Measurements from ENCODE around the gene ACP5. TPM values are rescaled to one million over a fixed set of nuclear protein-coding genes. Genes with fewer than 3 reads are reported as not detected.

Gene ACP5
- total RNA-seq, 1 donor from 2014 or later = not detected

DNA sequence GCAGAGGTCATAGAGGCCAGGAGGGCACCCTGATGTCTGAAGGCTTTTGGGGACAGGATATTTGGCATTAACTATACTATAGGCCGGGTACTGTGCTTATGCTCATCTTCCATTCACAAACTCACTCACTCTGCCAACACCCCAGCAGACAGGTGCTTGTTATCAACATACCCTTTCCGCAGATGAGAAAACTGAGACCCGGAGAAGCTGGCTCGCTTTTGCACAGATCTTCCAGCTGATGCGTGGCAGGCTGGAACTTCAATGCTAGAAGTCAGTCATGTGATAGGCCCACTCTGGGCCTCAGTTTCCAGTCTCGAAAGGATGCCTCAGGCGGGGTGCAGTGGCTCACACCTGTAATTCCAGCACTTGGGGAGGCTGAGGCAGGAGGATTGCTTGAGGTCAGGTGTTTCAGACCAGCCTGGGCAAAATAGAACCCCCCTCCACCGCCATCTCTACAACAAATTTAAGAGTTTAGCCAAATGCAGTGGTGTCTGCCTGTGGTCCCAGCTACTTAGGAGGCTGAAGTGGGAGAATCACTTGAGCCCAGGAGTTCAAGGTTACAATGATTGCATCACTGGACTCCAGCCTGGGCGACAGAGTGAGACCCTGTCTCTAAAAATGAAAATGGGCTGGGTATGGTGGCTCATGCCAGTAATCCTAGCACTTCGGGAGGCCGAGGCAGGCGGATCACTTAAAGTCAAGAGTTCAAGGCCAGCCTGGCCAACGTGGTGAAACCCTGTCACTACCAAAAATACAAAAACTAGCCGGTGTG lies 29.3 kb downstream of the ACP5 start:
- H3K27me3 Mint-ChIP-seq (ENCODE audit: unreplicated experiment) = peaks cover 2% of the 10 kb centered on the region
- no peaks in the 10 kb centered on the region for H3K9me3 Mint-ChIP-seq (ENCODE audit: unreplicated experiment)
- no peaks in the 10 kb centered on the region for H3K4me1 Mint-ChIP-seq (ENCODE audit: low read depth, unreplicated experiment)
- TF ChIP-seq, protein P1, sequence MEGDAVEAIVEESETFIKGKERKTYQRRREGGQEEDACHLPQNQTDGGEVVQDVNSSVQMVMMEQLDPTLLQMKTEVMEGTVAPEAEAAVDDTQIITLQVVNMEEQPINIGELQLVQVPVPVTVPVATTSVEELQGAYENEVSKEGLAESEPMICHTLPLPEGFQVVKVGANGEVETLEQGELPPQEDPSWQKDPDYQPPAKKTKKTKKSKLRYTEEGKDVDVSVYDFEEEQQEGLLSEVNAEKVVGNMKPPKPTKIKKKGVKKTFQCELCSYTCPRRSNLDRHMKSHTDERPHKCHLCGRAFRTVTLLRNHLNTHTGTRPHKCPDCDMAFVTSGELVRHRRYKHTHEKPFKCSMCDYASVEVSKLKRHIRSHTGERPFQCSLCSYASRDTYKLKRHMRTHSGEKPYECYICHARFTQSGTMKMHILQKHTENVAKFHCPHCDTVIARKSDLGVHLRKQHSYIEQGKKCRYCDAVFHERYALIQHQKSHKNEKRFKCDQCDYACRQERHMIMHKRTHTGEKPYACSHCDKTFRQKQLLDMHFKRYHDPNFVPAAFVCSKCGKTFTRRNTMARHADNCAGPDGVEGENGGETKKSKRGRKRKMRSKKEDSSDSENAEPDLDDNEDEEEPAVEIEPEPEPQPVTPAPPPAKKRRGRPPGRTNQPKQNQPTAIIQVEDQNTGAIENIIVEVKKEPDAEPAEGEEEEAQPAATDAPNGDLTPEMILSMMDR (IDR thresholded peaks at IDR 0.05; ENCODE audit: partially characterized antibody, unreplicated experiment) = no peak
- no peak for DNase-seq
- H3K27ac Mint-ChIP-seq (ENCODE audit: unreplicated experiment) = no peak overlapping the region
- no peak overlapping the region for H3K4me3 Mint-ChIP-seq (ENCODE audit: unreplicated experiment)
- H3K36me3 Mint-ChIP-seq (ENCODE audit: unreplicated experiment) = no peaks in the 10 kb centered on the region

- H3K4me1 Mint-ChIP-seq (ENCODE audit: low read depth, unreplicated experiment) = no peaks in the 10 kb centered on the region
These were observed 36.2 kb downstream of the ACP5 start for GRCh38 chr19:11541238-11541637.

GRCh38 chr19:11540645-11541044 lies 36.8 kb downstream of the ACP5 start:
- Mint-ChIP-seq H3K36me3 (ENCODE audit: unreplicated experiment) (no peaks in the 10 kb centered on the region), H3K9me3 (ENCODE audit: unreplicated experiment) (peaks cover 3% of the 10 kb centered on the region), H3K27me3 (ENCODE audit: unreplicated experiment) (peaks cover 2% of the 10 kb centered on the region), H3K27ac (ENCODE audit: unreplicated experiment) (no peak overlapping the region), H3K4me3 (ENCODE audit: unreplicated experiment) (no peak overlapping the region), H3K4me1 (ENCODE audit: low read depth, unreplicated experiment) (no peaks in the 10 kb centered on the region)
- no peak for DNase-seq
- TF ChIP-seq, protein P1 (IDR thresholded peaks at IDR 0.05; ENCODE audit: partially characterized antibody, unreplicated experiment) = no peak

More at GRCh38 chr19:11541238-11541637, 36.2 kb downstream of the ACP5 start:
- TF ChIP-seq, protein P1 (IDR thresholded peaks at IDR 0.05; ENCODE audit: partially characterized antibody, unreplicated experiment) = no peak
- peaks cover 3% of the 10 kb centered on the region for H3K9me3 Mint-ChIP-seq (ENCODE audit: unreplicated experiment)
- no peak for DNase-seq
- H3K27me3 Mint-ChIP-seq (ENCODE audit: unreplicated experiment) = peaks cover 2% of the 10 kb centered on the region
- no peak overlapping the region for H3K4me3 Mint-ChIP-seq (ENCODE audit: unreplicated experiment)
- H3K27ac Mint-ChIP-seq (ENCODE audit: unreplicated experiment) = no peak overlapping the region
- H3K36me3 Mint-ChIP-seq (ENCODE audit: unreplicated experiment) = no peaks in the 10 kb centered on the region

DNA sequence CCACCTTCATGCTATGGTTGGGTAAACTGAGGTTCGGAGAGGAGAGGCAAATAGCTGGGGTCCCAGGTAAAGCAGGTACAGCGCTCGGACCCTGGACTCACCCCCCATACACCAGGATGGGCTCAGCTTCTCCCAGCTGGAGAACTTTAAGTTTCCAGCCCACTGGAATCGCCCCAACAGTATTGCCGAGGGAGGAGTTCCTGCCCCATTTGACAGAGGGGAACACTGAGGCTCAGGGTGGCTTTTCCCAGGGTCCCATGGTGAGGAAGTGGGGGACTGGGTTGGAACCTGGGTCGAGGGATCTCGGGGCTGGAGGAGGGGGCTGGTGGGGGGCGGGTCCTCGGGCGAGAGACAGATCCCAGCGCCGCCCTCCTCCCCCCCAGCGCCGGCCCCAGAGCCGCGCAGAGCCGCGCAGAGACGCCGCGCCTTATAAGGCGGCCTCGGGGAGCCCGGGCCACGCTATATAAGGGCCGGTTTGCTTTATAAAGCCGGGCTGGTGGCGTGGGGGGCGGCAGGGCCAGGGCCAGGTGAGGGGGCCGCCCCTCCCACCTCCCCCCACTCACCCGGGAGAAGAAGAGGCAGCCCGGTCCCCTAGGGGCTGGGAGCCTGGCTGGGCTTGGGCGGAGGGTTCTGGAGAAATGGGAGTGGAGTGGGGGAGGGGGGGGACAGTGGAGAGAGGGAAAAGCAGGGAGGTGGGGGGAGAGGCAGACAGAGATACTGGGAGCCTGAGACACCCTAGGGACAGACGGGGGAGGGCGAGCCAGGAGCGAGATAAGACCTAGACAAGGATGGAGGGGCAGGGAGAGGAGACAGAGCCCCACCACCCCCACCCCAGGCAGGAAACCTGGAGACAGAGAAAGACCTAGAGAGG lies 37.7 kb downstream of the ACP5 start:
- peak; percentile 40 for DNase-seq
- H3K36me3 Mint-ChIP-seq (ENCODE audit: unreplicated experiment) = no peaks in the 10 kb centered on the region

More for the DNA sequence above, 37.7 kb downstream of the ACP5 start:
- no peak overlapping the region for H3K27ac Mint-ChIP-seq (ENCODE audit: unreplicated experiment)
- peaks cover 5% of the 10 kb centered on the region for H3K27me3 Mint-ChIP-seq (ENCODE audit: unreplicated experiment)
- H3K4me1 Mint-ChIP-seq (ENCODE audit: low read depth, unreplicated experiment) = peaks cover 2% of the 10 kb centered on the region
- TF ChIP-seq, protein P1 (IDR thresholded peaks at IDR 0.05; ENCODE audit: partially characterized antibody, unreplicated experiment) = no peak
- peaks cover 5% of the 10 kb centered on the region for H3K9me3 Mint-ChIP-seq (ENCODE audit: unreplicated experiment)
- peak overlapping the region; percentile 30 for H3K4me3 Mint-ChIP-seq (ENCODE audit: unreplicated experiment)
